Measurements from ENCODE around the gene CADM1. TPM values are rescaled to one million over a fixed set of nuclear protein-coding genes. Genes with fewer than 3 reads are reported as not detected.

Gene CADM1
- total and polyA plus RNA-seq, 10 donors, result 1.4 to 18.8 (median 10.4) TPM

- Histone ChIP-seq H3K36me3 (no peaks in the 10 kb centered on the region), H3K4me3 (no peak overlapping the region), H3K27ac (no peak overlapping the region), H3K4me1 (no peaks in the 10 kb centered on the region), H3K9me3 (no peaks in the 10 kb centered on the region), H3K27me3 (replicated peaks in 1 of 7) (peaks cover 0 to 7% (median 0%) of the 10 kb centered on the region in 7 donors)
- TF ChIP-seq CTCF (IDR thresholded peaks at IDR 0.05 in 8 of 11, conservative IDR thresholded peaks at IDR 0.05 in 3 of 11), result no peak
- DNase-seq, result no peak
- intact Hi-C loops (cut with DNase I; ENCODE audit: low total_unique reads), result no loop called here
- 87 to 100% (median 93%) methylated on average over 1 of the region's 1 CpG for WGBS, 5 donors
Observed at GRCh38 chr11:115460512-115460911, 43.7 kb downstream of the CADM1 start.

DNA sequence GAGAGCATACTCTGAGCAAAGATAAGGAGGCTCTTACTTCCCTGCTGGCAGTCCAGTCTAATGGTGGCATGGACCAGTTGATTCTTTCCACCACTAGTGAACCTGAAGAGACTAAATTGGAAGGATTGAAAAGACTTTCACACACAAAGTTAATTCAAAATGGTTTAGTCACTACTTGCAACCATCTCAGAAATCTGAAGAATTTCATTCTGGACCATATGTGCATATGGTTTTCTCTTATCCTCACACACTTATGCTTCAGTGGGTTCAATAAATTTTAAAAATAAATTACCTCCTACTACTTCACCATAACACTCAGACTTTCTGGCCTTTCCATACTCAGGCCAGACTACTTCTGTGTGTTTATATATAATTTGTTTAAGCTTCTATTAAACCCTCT is 44.7 kb downstream of the CADM1 start:
- DNase-seq, result no peak
- Histone ChIP-seq H3K27me3 (replicated peaks in 1 of 7) (peaks cover 0 to 7% (median 0%) of the 10 kb centered on the region in 7 donors), H3K9me3 (no peaks in the 10 kb centered on the region), H3K4me3 (no peak overlapping the region), H3K4me1 (no peaks in the 10 kb centered on the region), H3K36me3 (no peaks in the 10 kb centered on the region), H3K27ac (no peak overlapping the region)
- intact Hi-C loops (cut with DNase I; ENCODE audit: low total_unique reads), result no loop called here
- TF ChIP-seq CTCF (IDR thresholded peaks at IDR 0.05 in 8 of 11, conservative IDR thresholded peaks at IDR 0.05 in 3 of 11) (no peak), POLR2A (IDR thresholded peaks at IDR 0.05) (no peak), POLR2AphosphoS5 (IDR thresholded peaks at IDR 0.05) (no peak)

- WGBS, 5 donors, result 90 to 95% (median 91%) methylated on average over 4 of the region's 4 CpGs
Observed at GRCh38 chr11:115458877-115459276, 45.3 kb downstream of the CADM1 start.

GRCh38 chr11:115456019-115456418 is 48.2 kb downstream of the CADM1 start:
- H3K9me3 ChIP-seq, result no peaks in the 10 kb centered on the region
- no peaks in the 10 kb centered on the region for H3K27me3 ChIP-seq (replicated peaks in 1 of 7)
- no peak overlapping the region for H3K27ac ChIP-seq
- no peaks in the 10 kb centered on the region for H3K36me3 ChIP-seq
- no peak for DNase-seq
- no peak for TF ChIP-seq CTCF (IDR thresholded peaks at IDR 0.05 in 8 of 11, conservative IDR thresholded peaks at IDR 0.05 in 3 of 11)
- TF ChIP-seq POLR2AphosphoS5 (IDR thresholded peaks at IDR 0.05), result no peak
- no peak for TF ChIP-seq POLR2A (IDR thresholded peaks at IDR 0.05)
- no peaks in the 10 kb centered on the region for H3K4me1 ChIP-seq
- no peak overlapping the region for H3K4me3 ChIP-seq
- intact Hi-C loops (cut with DNase I; ENCODE audit: low total_unique reads), result no loop called here

More at GRCh38 chr11:115458877-115459276, 45.3 kb downstream of the CADM1 start:
- no peaks in the 10 kb centered on the region for H3K36me3 ChIP-seq
- H3K27ac ChIP-seq, result no peak overlapping the region
- no peak for DNase-seq
- no peak overlapping the region for H3K4me3 ChIP-seq
- no peak for TF ChIP-seq POLR2A (IDR thresholded peaks at IDR 0.05)
- TF ChIP-seq CTCF (IDR thresholded peaks at IDR 0.05 in 8 of 11, conservative IDR thresholded peaks at IDR 0.05 in 3 of 11), result no peak
- TF ChIP-seq POLR2AphosphoS5 (IDR thresholded peaks at IDR 0.05), result no peak
- peaks cover 0 to 7% (median 0%) of the 10 kb centered on the region in 7 donors for H3K27me3 ChIP-seq (replicated peaks in 1 of 7)
- intact Hi-C loops (cut with DNase I; ENCODE audit: low total_unique reads), result no loop called here
- H3K9me3 ChIP-seq, result no peaks in the 10 kb centered on the region
- no peaks in the 10 kb centered on the region for H3K4me1 ChIP-seq
